ENCODE data around the gene IRF2.

Gene IRF2

DNA sequence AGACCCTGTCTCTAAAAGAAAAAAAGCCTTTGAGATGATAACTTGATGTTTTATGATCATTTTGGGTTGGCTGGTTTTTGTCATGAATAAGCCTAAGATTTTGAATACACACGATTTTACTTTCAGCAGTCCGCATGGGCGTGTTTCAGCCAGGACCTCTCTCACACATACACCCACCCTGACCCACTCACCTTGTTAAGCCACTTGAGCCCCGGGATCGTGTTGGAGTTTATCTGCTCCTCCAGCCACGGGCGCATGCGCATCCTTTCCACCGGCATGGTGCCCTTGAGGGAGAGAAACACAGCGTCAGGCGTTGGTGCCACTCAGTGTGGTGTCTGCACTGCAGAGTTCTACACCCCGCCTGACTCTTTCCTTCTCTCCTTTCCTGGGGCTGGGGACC lies 45.6 kb downstream of the IRF2 start:
- no peak for DNase-seq

DNA sequence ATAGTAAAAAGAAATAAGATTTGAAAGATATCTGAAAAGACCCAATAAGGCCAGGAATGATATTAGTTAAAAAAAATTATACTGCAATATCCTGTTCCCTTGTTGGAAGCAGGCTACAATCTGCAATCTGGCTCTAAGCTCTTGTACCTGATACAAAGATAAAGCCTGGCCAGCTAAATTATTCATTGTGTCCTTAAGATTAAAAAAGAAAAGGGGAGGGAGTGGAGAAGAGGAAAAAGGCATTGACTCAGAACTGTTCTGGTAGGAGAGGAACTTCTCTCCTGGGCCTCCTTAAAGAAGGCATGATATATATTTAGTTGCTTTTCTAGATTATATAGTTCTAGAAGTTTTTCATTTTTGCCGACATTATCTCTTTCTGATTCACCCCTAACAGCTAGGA lies 46.7 kb downstream of the IRF2 start:
- DNase-seq: no peak

DNA sequence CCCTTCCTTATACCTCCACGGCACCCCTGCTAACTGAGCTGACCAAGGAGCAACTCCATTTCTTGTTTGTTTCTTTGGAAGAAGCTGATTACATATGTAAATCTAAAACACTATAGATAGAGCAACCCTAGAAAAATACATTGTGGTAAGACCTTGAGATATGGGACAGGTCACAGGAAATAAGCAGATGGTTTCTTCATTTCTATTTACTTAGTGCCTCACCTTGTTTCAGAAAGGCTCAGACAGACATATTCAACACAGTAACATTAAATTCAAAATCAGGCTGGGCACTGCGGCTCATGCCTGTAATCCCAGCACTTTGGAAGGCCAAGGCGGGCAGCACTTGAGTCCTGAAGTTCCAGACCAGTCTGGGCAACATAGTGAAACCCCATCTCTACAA lies 47.3 kb downstream of the IRF2 start:
- DNase-seq: no peak

DNA sequence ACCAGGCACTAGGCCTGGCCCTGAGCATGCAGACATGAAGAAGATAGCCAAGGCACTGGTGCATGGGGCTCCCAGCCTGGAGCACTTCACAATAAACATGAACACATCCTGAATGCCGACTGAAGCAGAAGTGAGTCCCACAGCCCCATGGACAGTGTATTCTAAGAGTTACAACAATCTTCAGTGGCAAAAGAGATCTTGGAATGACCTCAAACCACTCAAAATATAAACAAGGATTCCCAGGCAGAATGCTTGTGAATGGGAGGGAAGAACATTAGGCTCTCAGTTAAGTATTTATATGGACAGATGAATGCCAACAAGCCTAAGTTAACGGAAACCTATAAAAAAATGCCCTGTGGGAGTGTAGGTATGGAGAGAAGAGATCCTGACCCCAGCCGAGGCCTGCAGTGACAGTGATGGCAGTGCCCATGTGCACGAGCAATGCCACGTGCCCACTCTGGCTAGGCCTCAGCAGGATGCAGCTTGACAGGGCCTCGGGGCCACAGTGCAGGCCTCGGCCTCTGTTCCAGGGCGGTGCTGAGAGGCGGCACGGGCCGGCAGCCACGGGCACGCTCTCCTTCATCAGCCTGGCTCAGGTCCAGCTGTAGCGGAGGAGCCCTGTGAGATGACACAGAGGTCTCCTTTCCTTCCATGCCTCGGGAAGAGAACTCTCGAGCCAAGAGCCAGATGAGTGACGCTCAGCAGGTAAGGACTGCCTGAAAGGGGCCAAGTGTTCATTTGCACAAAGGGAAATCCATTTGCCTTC lies 49.2 kb downstream of the IRF2 start:
- no peak for DNase-seq

DNA sequence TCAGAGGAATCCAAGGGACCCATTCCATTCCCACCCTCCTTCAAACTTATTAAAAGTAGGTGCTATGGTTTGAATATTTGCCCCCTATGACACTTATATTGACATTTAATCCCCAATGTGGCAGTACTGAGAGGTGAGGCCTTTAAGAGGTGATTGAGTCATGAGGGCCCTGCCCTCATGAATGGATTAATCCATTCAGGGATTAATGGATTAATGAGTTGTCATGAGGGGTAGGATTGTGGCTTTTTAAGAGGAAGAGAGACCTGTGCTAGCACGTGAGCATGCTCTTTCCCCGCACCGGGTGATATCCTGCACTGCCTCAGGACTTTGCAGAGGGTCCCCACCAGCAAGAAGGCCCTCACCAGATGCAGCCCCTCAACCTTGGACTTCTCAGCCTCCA lies 50.1 kb downstream of the IRF2 start:
- DNase-seq: no peak

DNA sequence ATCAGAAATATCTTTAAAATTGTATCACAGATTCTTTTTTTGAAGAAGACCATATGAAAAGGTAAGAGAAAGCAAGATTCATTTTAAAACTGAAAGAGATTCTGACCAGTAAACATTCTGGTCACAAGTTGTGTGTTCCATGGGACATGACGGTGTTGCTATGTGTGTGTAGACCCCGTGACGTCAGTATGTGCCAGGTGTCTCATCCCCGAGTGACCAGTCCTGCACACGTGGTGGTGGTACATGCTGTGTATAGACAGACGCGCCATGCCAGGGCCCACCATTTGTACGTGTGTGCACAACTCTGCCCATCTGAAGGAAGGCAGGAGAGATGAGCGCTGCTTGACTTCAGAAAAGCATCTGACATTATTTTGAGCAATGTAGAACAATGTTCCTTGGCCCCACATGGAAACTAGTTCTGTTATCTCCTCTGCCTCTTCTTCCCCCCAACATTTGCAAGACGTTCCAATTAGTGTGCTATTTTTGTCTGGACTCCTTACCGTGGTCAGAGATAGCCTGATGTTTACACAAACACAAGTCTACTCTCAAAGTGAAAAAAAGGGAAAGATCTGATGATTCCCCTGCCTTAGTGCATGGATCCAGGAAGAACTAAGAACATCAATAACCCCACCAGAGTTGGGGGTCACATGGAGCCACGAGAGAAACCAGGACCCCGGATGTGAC lies 51.2 kb downstream of the IRF2 start:
- DNase-seq: no peak

DNA sequence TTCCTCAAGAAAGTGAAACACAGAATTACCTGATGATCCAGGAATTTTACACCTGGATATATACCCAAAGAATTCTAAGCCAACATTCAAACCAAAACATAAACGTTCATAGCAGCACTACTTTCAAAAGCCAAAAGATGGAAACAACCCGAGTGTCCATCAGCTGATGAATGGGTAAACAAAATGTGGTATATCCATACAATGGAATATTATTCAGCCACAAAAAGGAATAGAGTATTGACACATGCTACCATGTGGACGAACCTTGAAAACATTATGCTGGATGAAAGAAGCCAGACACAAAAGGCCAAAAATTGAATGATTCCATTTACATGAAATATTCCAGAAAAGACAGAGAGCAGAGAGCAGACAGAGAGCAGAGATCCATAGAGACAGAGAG lies 52.0 kb downstream of the IRF2 start:
- no peak for DNase-seq

DNA sequence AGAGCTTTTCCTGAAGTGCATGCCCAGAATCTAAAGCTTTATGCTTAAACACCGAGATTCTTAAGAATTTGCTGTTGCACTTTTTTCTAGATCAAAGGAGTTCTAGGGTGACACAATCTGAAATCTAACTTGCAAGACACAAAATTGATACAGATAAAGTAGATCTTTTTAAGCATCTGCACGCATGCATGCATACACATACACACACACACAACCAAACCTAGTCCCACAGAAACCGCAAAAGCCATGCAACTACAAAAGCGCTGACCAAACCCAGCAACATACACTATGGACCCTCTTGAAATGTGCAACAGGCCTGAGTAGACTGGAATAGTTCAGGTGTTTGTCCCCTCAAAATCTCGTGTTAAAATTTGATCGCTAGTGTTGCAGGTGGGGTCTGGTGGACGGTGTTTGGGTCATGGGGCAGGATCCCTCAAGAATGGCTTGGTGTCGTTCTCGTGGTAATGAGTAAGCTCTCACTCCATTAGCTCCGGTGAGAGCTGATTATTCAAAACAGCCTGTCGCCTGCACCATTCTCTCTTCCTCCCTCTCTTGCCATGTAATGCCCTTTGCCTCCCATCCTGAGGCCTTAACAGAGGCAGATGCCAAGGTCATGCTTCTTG lies 52.7 kb downstream of the IRF2 start:
- no peak for DNase-seq

DNA sequence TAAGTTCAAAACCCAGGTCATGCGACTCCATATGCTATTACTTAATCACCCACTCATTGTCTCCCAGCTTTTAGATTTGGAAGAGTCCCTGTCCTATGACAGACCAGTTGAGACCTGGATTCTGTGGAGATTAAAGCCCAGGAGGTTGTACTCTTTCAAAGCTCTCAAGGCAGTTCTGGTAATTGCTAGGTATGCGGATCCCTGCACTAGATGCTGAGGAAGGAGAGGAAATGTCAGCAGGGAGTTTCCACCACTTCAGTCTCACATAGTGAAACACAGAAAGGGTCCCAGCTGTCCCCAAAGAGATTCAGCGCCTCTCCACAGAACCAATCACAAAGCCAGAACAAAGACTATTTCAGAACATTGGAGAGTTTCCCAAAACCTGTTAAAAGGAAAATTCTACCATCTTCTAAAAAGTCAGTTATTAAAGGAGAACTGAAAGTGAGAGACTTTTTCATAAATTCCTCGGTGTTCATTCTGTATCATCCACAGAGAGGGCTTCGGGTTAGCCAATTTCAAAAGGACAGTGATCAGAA lies 53.4 kb downstream of the IRF2 start:
- no peak for DNase-seq

DNA sequence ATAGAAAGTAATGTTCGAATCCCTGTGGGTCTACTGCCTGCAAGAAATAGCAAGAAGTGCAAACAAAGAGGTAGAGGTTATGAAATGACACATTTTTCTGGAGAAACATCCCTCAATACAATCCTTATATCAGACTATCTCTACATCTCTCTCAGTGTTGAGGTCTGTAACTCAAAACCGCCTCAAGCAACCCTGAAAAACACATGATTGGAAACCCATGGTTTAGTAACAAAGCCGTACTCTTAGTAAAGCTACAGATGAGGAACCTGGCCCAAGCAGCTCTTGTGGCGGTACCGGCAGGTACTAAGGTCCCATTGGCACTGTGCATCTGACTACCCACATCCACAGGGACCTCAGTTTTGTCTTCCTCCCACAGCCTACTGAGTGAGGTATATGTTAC lies 53.9 kb downstream of the IRF2 start:
- no peak for DNase-seq

DNA sequence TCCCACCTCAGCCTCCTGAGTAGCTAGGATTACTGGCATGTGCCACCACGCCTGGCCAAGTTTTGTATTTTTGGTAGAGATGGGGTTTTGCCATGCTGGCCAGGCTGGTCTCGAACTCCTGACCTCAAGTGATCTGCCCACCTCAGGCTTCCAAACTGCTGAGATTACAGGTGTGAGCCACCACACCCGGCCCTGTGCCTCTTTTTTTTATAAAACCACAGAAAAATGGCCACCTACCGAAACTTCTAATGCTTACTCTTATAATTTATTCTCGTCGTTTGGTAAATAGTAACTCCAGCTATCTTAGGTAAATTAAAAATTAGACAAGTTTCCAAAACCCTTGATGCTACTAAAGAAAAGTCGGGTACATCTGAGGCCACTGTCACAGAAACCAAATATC lies 54.4 kb downstream of the IRF2 start:
- no peak for DNase-seq

DNA sequence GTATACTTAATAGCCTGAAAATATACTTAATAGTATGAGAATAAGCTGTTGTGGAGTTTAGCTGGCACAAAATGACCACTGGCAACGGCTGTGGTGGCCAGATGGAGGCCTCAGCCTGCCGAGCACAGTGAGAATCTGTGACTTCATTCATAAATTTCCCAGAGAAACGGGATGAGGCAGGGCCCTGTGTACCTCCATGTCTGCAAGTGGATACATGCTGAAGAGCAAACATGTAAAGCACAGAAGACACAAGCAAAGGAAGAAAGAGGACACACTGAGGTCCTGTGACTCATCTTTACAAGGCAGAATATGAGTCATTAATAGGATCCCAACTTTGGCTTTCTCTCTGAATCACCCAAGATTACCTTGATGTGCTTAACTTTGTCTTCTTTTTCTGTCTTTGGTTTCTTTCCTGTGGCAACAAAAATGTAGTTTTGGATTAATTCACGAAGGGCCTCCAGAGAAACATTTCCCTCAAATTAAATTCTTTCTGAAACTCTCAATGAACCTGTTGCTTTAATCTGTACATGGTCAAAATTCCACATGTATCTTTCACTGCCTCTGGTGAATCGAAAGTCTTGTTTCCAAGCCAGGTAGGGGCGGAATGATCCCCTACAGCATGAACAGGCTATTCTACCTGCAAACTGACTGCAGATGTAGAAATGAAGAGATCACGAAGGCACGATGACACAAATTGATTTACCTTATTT lies 56.4 kb downstream of the IRF2 start:
- no peak for DNase-seq

DNA sequence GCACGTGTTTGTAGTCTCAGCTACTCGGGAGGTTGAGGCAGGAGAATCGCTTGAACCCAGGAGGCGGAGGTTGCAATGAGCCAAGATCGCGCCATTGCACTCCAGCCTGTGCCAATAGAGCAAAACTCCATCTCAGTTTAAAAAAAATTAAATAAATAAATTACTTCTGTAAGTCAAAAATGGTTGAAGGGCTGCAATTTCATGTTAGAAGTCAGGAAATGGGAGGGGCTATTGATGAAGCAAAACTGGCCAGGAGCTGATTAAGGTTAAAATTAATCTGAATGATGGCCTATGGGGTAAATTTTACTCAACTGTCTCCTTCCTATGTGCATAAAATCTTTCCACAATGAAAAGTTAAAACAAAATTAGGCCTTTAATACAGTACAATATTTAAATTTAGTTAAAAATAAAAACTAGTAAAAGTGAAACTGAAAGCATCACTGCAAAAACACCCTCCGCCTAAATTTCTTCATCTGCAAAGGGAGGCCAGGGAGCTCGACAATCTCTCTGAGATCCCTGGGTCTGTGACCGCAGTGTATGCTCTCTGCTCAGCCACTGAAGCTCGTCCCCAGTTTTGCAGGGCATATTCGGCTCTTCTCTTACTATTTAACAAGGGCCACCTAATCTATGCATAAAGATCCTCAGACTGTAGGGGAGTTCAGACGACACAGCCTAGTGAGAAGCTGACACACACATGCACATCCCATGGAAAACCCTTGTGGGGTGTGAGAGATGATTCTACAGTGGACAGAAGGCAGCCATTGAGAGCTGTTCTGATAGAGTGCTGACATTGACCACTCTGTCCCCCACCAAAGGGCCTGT lies 57.2 kb downstream of the IRF2 start:
- DNase-seq: no peak

DNA sequence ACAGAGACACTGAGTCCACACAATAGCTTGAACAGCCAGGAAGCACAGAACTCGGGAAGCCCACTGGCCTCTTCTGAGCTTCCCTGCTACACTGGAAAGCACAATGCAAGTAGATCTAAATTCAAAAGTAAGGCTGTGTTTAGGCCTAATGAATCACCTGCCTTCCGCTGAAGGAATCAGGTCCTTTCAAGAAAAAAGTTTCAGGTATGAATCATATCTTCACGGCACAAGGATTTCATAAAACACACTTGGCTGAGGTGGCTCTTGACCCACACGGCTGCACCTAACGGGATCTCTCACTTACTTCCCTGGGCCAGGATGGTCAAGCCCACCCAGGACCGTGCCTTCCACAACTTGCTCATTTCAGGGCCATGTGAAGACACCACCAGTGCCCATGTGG lies 59.3 kb downstream of the IRF2 start:
- no peak for DNase-seq

DNA sequence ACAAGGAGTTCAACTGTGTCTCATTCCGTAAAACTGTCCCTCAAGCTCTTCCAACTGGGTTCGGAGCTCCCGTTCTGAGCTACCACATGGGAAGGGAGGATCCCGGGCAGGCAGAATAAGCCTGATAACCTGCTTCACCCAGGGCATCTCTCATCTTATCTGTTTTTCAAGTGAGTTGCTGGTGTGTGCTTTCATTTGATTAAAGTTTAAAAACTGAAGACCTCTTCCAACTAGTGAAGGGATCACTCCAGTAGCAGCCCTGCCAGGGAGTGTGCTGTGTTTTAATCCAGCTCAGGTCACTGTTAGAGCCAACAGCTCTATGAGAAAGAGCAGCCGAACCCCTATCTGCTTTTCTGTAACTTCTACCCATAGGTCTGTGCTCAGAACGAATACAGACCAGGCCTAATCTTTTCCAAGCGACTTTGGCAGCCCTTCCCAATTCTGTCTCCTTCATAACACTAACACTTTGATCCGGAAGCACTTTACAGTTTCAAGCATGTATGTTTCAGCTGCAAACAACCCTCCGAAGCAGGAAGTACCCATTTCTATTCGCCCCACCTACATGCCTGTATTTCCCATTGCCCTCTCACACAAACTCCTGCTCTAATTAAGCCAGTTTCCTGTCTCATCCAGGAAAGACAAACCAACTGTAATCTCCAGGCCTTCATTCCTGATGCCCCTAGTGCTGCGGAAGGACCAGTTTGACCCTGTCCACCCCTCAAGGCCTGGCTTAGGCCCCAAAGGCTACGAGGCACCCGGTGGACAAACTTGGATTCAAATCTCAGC lies 60.9 kb downstream of the IRF2 start:
- DNase-seq: no peak

DNA sequence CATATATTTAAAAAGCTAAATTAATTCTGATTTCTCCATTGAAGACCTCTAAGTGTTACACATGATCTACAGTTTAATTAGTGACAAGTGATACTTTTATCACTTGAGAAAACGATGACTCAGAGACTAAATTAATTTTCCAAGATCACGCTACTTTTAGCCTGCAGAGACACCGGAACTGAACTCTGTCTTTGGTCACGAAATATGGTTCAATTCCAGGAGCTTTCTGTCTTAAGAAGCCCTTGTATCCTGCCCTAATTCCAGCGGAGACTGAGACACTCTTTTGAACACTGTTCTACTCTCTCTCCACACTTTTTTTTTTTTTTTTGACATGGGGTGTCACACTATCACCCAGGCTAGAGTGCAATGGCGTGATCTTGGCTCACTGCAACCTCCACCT lies 63.6 kb downstream of the IRF2 start:
- DNase-seq: no peak

DNA sequence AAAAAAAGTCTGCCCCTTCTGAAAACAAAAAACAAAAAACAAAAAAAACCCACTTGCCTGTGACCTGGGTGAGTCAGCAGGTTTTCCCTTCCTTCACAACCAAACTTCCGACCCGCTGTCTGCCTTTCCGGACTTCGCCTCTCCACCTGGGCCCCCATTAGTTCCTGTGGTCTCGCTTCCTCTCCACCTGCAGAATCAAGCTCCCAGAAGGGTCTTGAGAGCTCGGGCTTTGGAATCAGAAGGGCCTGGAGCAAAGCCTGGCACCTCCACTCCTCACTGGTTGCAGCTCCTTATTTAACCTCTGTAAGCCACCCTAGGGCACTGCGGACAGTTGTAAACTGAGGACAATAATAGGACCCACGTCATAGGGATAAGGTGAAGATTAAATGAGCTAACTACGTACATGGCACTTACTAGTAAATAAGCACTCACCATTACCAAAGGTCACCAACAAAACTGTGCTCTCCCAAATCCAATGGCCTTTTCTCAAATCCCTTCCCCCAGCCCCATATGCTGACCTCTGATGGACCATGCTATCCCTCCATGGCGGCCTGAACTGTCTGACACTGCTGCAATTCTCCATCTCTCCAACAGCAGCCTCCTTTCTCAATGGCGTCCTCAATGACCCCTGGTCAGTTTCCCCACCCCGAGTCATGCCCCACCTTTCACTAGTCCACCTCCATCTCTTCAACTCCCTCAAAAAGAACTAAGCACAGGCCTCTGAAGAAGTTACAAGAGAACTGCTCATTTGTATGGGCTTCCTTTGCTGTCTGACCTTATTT lies 64.2 kb downstream of the IRF2 start:
- DNase-seq: no peak

DNA sequence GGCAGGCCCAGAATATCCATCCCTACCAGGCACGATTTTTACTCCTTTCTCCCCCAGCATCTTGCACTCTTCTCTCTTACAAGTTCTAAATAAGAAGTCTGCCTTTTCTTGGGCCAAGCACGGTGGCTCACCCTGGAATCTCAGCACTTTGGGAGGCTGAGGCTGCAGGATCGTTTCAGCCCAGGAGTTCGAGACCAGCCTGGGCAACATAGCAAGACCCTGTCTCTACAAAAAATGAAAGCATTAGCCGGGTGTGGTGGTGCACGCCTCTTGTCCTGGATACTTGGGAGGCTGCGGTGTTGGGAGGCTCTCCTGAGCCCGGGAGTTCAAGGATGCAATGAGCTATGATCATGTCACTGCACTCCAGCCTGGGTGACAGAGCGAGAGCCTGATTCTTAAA lies 64.8 kb downstream of the IRF2 start:
- no peak for DNase-seq

DNA sequence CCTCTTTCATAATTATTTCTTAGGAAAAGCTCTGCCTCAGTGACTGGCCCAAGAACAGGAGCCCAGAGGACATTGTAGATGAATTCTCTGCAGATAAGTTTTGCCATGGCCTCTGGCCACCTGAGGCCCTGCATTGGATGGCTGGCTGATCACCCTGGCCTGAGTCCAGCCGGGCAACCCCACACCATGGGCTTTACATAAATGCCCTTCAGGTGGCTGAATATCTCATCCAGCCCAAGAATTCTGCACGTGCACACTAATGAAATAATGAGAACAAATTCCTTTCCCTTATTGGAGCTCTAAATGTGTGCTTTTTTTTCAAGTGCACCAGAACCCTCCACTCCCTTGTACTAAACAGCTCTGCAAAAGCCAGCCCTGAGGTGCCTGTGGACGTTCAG lies 65.7 kb downstream of the IRF2 start:
- no peak for DNase-seq

DNA sequence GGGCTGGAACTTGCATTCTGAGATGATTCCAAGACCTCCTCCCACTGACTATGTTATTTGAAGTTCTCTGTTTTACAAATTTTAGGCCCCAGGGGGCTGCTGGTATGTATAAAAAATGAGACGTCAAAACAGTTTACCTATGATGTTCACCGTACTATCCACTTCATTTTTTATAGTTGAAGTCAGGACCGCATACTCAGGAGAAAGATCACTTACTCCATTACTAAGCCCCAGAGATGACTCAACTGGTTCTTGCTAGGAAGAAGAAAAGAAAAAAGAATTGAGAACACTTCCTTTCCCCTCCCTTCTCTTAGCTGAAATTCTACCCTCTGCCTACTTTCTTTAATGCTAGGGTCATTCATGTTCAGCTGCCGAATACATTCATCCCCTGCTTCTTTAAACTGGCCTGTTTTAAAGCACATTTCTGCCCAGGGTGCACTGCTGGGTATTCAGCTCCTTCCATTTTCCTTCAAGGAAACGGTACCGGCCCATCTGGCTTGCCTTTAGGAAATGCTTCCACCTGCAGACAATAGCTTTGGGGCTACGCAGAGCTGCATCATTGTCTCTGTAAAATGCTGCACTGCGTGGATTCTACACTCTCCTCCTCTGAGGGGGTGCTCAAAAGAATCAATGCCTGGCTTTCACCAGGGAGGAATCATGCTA lies 66.2 kb downstream of the IRF2 start:
- no peak for DNase-seq

All from NCI-H510A treated with DMSO at 0.1 percent for 48 hours (cell line).